Heart left ventricle (tissue), 16 donors: ENCODE measurements around the gene VPS35L. TPM values are rescaled to one million over a fixed set of nuclear protein-coding genes. Genes with fewer than 3 reads are reported as not detected.

Experiments used
- ATAC-seq, 4 donors: fragments of 200-7000 bp; cut with Tn5 transposase; one replicate each; pipeline ENCODE4 v1.9.1; 2020 to 2022; ENCODE audit warnings: moderate library complexity in 4 of 4, mild to moderate bottlenecking in 3 of 4, moderate number of reproducible peaks in 1 of 4
- DNase-seq, 5 donors: peaks; one replicate each; pipeline ENCODE4 v3.0.0-alpha.2; 2020
- H3K27ac ChIP-seq, 12 donors: fragments of 200-600 bp; sonication (generic) in 4 of 12; one replicate each; pipeline versions ENCODE4 v1.5.0 to v1.8.0; 2016 to 2022; ENCODE audit warnings: mild to moderate bottlenecking in 2 of 12
- H3K27me3 ChIP-seq, 9 donors: fragments of 200-600 bp; sonication (generic) in 2 of 9; one replicate each; pipeline versions ENCODE4 v1.5.1 to v1.8.0; 2016 to 2022; ENCODE audit warnings: mild to moderate bottlenecking in 3 of 9
- H3K36me3 ChIP-seq, 9 donors: fragments of 200-600 bp; sonication (generic) in 2 of 9; one replicate each; pipeline versions ENCODE4 v1.5.0 to v1.8.0; 2018 to 2022; ENCODE audit warnings: mild to moderate bottlenecking in 2 of 9
- H3K4me1 ChIP-seq, 12 donors: fragments of 200-600 bp; sonication (generic) in 4 of 12; one replicate each; pipeline versions ENCODE4 v1.5.0 to v1.8.0; 2016 to 2022; ENCODE audit warnings: mild to moderate bottlenecking in 3 of 12
- H3K4me3 ChIP-seq, 12 donors: fragments of 200-600 bp; sonication (generic) in 4 of 12; one replicate each; pipeline versions ENCODE4 v1.5.0 to v1.8.0; 2017 to 2022; ENCODE audit warnings: mild to moderate bottlenecking in 9 of 12, moderate library complexity in 4 of 12
- H3K9me3 ChIP-seq, 12 donors: fragments of 200-600 bp; sonication (generic) in 4 of 12; one replicate each; pipeline versions ENCODE4 v1.5.0 to v1.8.0; 2016 to 2022; ENCODE audit warnings: mild to moderate bottlenecking in 1 of 12
- CTCF ChIP-seq, 12 donors: fragments of 200-600 bp; sonication (generic) in 4 of 12; IDR thresholded peaks; one replicate each; pipeline versions ENCODE4 v1.5.0 to v1.8.0; 2018 to 2022; ENCODE audit warnings: antibody characterized with exemption in 12 of 12, mild to moderate bottlenecking in 5 of 12
- POLR2A ChIP-seq, 2 donors: fragments of 450-650 bp; IDR thresholded peaks; one replicate each; pipeline ENCODE4 v1.6.1; 2017; ENCODE audit warnings: antibody characterized with exemption in 2 of 2, mild to moderate bottlenecking in 2 of 2, moderate library complexity in 2 of 2
- WGBS, 4 donors: extraction: QIAGEN DNeasy Blood & Tissue Kit in 2 of 4; methylation state at CpG; one replicate each; pipeline versions ENCODE4 v1.1.5 to v1.1.7; 2013 to 2018; 5-methylcytosine and 5-hydroxymethylcytosine counted together
- intact Hi-C, 10 donors: fragments of 100-400 bp; cut with DNase I; formaldehyde crosslinking; loops; one replicate each; pipeline versions ENCODE4 v1.11.1 to v1.14.2; 2022
- polyA plus RNA-seq, 2 donors: library from polyadenylated mRNA; stranded (reverse); fragments of 200-250 nt; gene quantifications; one replicate each; pipeline ENCODE4 v1.2.3, GENCODE V29; 2013
- total RNA-seq, 9 donors: library from RNA; depleted of rRNA in 2 of 9; stranded (reverse); fragments of >200 nt in 2 of 9; fragmentation: NEBNext Ultra II Directional in 3 of 9; extraction: Animal tissue kit (Norgen Biotek cat#: 25700) in 3 of 9; gene quantifications; one replicate each; pipeline versions ENCODE4 v1.1.0 to v1.2.4, GENCODE V29; 2016 to 2023
- donor health status: ischemic (EF 13 %, LVEDD 7.1; RV severe dilation, severe dysfunction).
- donor health status: healthy with polysubstance abuse.
- donor health status: DM: no; HTN: yes; CAD: no.
- donor health status: DM: no; HTN: no; CAD: no.
- donor health status: ischemic (EF 25% LVEDD 6.9; RV normal size, moderate dysfunction).
- donor health status: ischemic (EF 25% LVEDD 5.7; RV mildly dilated, moderate dysfunction).
- donor health status: healthy.
- donor health status: DM: yes; HTN: yes; CAD: no.
- donor health status: ischemic (EF 35%, LVEDD 5.7; RV mildly dilated, moderate dysfunction).
- donor health status: nonischemic (EF 11% LVEDD 7.7; RV severe dilation, severe dysfunction).
- donor health status: DM: yes; HTN: yes; CAD: no.
- donor health status: PGD.
- donor health status: ischemic (EF 29% LVEDD 5.4; RV normal size, mild dysfunction).
- donor health status: nonischemic (EF 23%, LVEDD 6.1; RV moderate dilation, normal function).

The VPS35L gene
- total and polyA plus RNA-seq, 11 donors = 13.7 to 47.3 (median 24.4) TPM

GRCh38 chr16:19563377-19563776 is 7.9 kb downstream of the VPS35L start:
- H3K4me1 ChIP-seq = no peaks in the 10 kb centered on the region
- H3K4me3 ChIP-seq = no peak overlapping the region
- TF ChIP-seq CTCF (IDR thresholded peaks at IDR 0.05) (no peak), POLR2A (IDR thresholded peaks at IDR 0.05) (no peak)
- ATAC-seq (no peak), DNase-seq (no peak)
- H3K27me3 ChIP-seq = no peaks in the 10 kb centered on the region
- WGBS, 4 donors = 85 to 99% (median 97%) methylated on average over 4 of the region's 4 CpGs
- intact Hi-C loops = loop anchor here in 1 of 10 donors (5.0 kb wide), 1 partner anchor 34 kb away; no protein-coding TSS in a partner anchor
- H3K9me3 ChIP-seq = peaks cover 0 to 11% (median 2%) of the 10 kb centered on the region in 12 donors
- no peak overlapping the region for H3K27ac ChIP-seq
- peaks cover 0 to 38% (median 36%) of the 10 kb centered on the region in 9 donors for H3K36me3 ChIP-seq

- ATAC-seq = no peak
- intact Hi-C loops = no loop called here
- no peaks in the 10 kb centered on the region for H3K4me1 ChIP-seq
- no peak overlapping the region for H3K27ac ChIP-seq
- peaks cover 0 to 67% (median 62%) of the 10 kb centered on the region in 9 donors for H3K36me3 ChIP-seq
- no peaks in the 10 kb centered on the region for H3K27me3 ChIP-seq
- no peak for DNase-seq
- 95 to 98% (median 97%) methylated on average over 3 of the region's 3 CpGs for WGBS, 4 donors
- H3K9me3 ChIP-seq = peaks cover 0 to 11% (median 2%) of the 10 kb centered on the region in 12 donors
- no peak overlapping the region for H3K4me3 ChIP-seq
- TF ChIP-seq POLR2A (IDR thresholded peaks at IDR 0.05) = no peak
- TF ChIP-seq CTCF (IDR thresholded peaks at IDR 0.05) = no peak
Observed at GRCh38 chr16:19566362-19566761, 10.9 kb downstream of the VPS35L start.

GRCh38 chr16:19567560-19567959 is 12.1 kb downstream of the VPS35L start:
- H3K4me3 ChIP-seq = no peak overlapping the region
- intact Hi-C loops = no loop called here
- DNase-seq (no peak), ATAC-seq (no peak)
- 88 to 95% (median 94%) methylated on average over 8 of the region's 8 CpGs for WGBS, 4 donors
- peaks cover 0 to 79% (median 74%) of the 10 kb centered on the region in 9 donors for H3K36me3 ChIP-seq
- H3K4me1 ChIP-seq = no peaks in the 10 kb centered on the region
- H3K27ac ChIP-seq = no peak overlapping the region
- TF ChIP-seq POLR2A (IDR thresholded peaks at IDR 0.05) (no peak), CTCF (IDR thresholded peaks at IDR 0.05) (no peak)
- H3K9me3 ChIP-seq = peaks cover 0 to 11% (median 2%) of the 10 kb centered on the region in 12 donors
- no peaks in the 10 kb centered on the region for H3K27me3 ChIP-seq

- DNase-seq (no peak), ATAC-seq (no peak)
- Histone ChIP-seq H3K4me1 (peaks cover 0 to 15% (median 0%) of the 10 kb centered on the region in 12 donors), H3K4me3 (no peak overlapping the region), H3K9me3 (no peaks in the 10 kb centered on the region), H3K27me3 (no peaks in the 10 kb centered on the region), H3K27ac (peak overlapping the region in 3 of 12 donors; percentile 18 to 54 (median 25)), H3K36me3 (peaks cover 0 to 97% (median 91%) of the 10 kb centered on the region in 9 donors)
- TF ChIP-seq POLR2A (IDR thresholded peaks at IDR 0.05) = no peak
- TF ChIP-seq CTCF (IDR thresholded peaks at IDR 0.05) = no peak
- WGBS, 4 donors = 93 to 95% (median 94%) methylated on average over 9 of the region's 9 CpGs
- intact Hi-C loops = no loop called here
Observed at GRCh38 chr16:19573997-19574396, 18.5 kb downstream of the VPS35L start.
